Activated naive CD4-positive, alpha-beta T cell treated with anti-CD3 and anti-CD28 coated beads, Interleukin-2, amount 10 ng/mL, durations not matched to agents 7 days and 5 days (primary cell): ENCODE measurements around the gene CCNL2.
A peak's percentile ranks its signal among the peaks of the same experiment; 100 is the strongest.
"Not testable (repeated sequence)": the region's sequence is repeated elsewhere in the genome, so short reads cannot be mapped to it uniquely, and the experiment has no call there.

Source experiments
- CTCF ChIA-PET: fragments of 350-600 bp; sonication (Branson Sonifier 250); formaldehyde crosslinking; loops from one replicate; lab custom pipeline; 2021; ENCODE audit warnings: antibody characterized with exemption; lab: Charles Lee
- DNase-seq: peaks from one replicate; pipeline ENCODE4 v3.0.0-alpha.2; 2020
- H3K27ac Mint-ChIP-seq: one replicate; pipeline ENCODE4 v1.8.0; 2021; ENCODE audit warnings: mild to moderate bottlenecking, moderate library complexity, mixed read lengths
- H3K27me3 Mint-ChIP-seq: one replicate; pipeline ENCODE4 v1.8.0; 2021; ENCODE audit warnings: mild to moderate bottlenecking, mixed read lengths
- H3K36me3 Mint-ChIP-seq: one replicate; pipeline ENCODE4 v1.8.0; 2021; ENCODE audit warnings: mixed read lengths
- H3K4me1 Mint-ChIP-seq: one replicate; pipeline ENCODE4 v1.8.0; 2021; ENCODE audit warnings: mixed read lengths
- H3K4me3 Mint-ChIP-seq: one replicate; pipeline ENCODE4 v1.8.0; 2021; ENCODE audit warnings: mild to moderate bottlenecking, moderate library complexity, mixed read lengths
- H3K9me3 Mint-ChIP-seq: one replicate; pipeline ENCODE4 v1.8.0; 2021; ENCODE audit warnings: mixed read lengths

The CCNL2 gene

GRCh38 chr1:1419363-1419812, 20.3 kb upstream of the CCNL2 start:
- no peaks in the 10 kb centered on the region for H3K36me3 Mint-ChIP-seq
- H3K9me3 Mint-ChIP-seq: no peaks in the 10 kb centered on the region
- H3K27ac Mint-ChIP-seq: no peak overlapping the region
- CTCF ChIA-PET: interaction anchor here (1.4 kb wide), 1 partner anchor 12 kb away, joined by 3 read pairs; no protein-coding TSS in a partner anchor
- peaks cover 15% of the 10 kb centered on the region for H3K4me1 Mint-ChIP-seq
- no peak overlapping the region for H3K4me3 Mint-ChIP-seq
- DNase-seq: no peak
- peaks cover 52% of the 10 kb centered on the region for H3K27me3 Mint-ChIP-seq

GRCh38 chr1:1418464-1419362, 19.6 kb upstream of the CCNL2 start:
- CTCF ChIA-PET: interaction anchor here (1.4 kb wide), 1 partner anchor 12 kb away, joined by 3 read pairs; no protein-coding TSS in a partner anchor
- H3K9me3 Mint-ChIP-seq: no peaks in the 10 kb centered on the region
- DNase-seq: no peak
- no peaks in the 10 kb centered on the region for H3K36me3 Mint-ChIP-seq
- peaks cover 15% of the 10 kb centered on the region for H3K4me1 Mint-ChIP-seq
- peaks cover 48% of the 10 kb centered on the region for H3K27me3 Mint-ChIP-seq
- H3K4me3 Mint-ChIP-seq: no peak overlapping the region
- H3K27ac Mint-ChIP-seq: no peak overlapping the region

GRCh38 chr1:1417825-1418463, 18.8 kb upstream of the CCNL2 start:
- not testable (repeated sequence) for H3K4me3 Mint-ChIP-seq, H3K9me3 Mint-ChIP-seq, DNase-seq, H3K36me3 Mint-ChIP-seq, H3K27ac Mint-ChIP-seq
- Mint-ChIP-seq H3K27me3 (peaks cover 44% of the 10 kb centered on the region), H3K4me1 (peaks cover 14% of the 10 kb centered on the region)
- CTCF ChIA-PET: interaction anchor here (1.4 kb wide), 1 partner anchor 13 kb away, joined by 3 read pairs; no protein-coding TSS in a partner anchor

- H3K9me3 Mint-ChIP-seq, H3K27ac Mint-ChIP-seq, H3K4me3 Mint-ChIP-seq, DNase-seq, H3K36me3 Mint-ChIP-seq, H3K4me1 Mint-ChIP-seq, CTCF ChIA-PET: not testable (repeated sequence)
- H3K27me3 Mint-ChIP-seq: peaks cover 39% of the 10 kb centered on the region
Measured at GRCh38 chr1:1417396-1417795, 18.3 kb upstream of the CCNL2 start.

GRCh38 chr1:1415751-1416150, 16.6 kb upstream of the CCNL2 start:
- peaks cover 10% of the 10 kb centered on the region for H3K4me1 Mint-ChIP-seq
- H3K9me3 Mint-ChIP-seq: no peaks in the 10 kb centered on the region
- CTCF ChIA-PET: interaction anchor here (1.2 to 1.3 kb wide), 2 partner anchors 8 to 23 kb away, joined by 3 to 4 read pairs; partner anchors contain the start of gene MRPL20
- no peak overlapping the region for H3K27ac Mint-ChIP-seq
- peaks cover 22% of the 10 kb centered on the region for H3K27me3 Mint-ChIP-seq
- no peak overlapping the region for H3K4me3 Mint-ChIP-seq
- no peak for DNase-seq
- H3K36me3 Mint-ChIP-seq: no peaks in the 10 kb centered on the region

- H3K4me1 Mint-ChIP-seq: peaks cover 16% of the 10 kb centered on the region
- not testable (repeated sequence) for H3K9me3 Mint-ChIP-seq, H3K36me3 Mint-ChIP-seq, DNase-seq, H3K27ac Mint-ChIP-seq, H3K4me3 Mint-ChIP-seq, H3K27me3 Mint-ChIP-seq
- CTCF ChIA-PET: interaction anchor here (1.3 kb wide), 1 partner anchor 29 kb away, joined by 4 read pairs; no protein-coding TSS in a partner anchor
Measured at GRCh38 chr1:1412311-1412902, 13.3 kb upstream of the CCNL2 start.

GRCh38 chr1:1411626-1412025, 12.5 kb upstream of the CCNL2 start:
- no peak overlapping the region for H3K27ac Mint-ChIP-seq

GRCh38 chr1:1410238-1410637, 11.1 kb upstream of the CCNL2 start:
- H3K27me3 Mint-ChIP-seq, H3K9me3 Mint-ChIP-seq, DNase-seq, CTCF ChIA-PET, H3K27ac Mint-ChIP-seq: not testable (repeated sequence)
- Mint-ChIP-seq H3K4me1 (peaks cover 33% of the 10 kb centered on the region), H3K36me3 (peaks cover 18% of the 10 kb centered on the region), H3K4me3 (peak overlapping the region; percentile 12)

More at GRCh38 chr1:1411626-1412025, 12.5 kb upstream of the CCNL2 start:
- Mint-ChIP-seq H3K4me1 (peaks cover 19% of the 10 kb centered on the region), H3K36me3 (peaks cover 8% of the 10 kb centered on the region), H3K9me3 (no peaks in the 10 kb centered on the region), H3K27me3 (peaks cover 5% of the 10 kb centered on the region), H3K4me3 (no peak overlapping the region)
- CTCF ChIA-PET: no interaction called here
- no peak for DNase-seq

- H3K27me3 Mint-ChIP-seq: no peaks in the 10 kb centered on the region
- CTCF ChIA-PET: interaction anchor here (0.8 to 1.0 kb wide), 2 partner anchors 8 to 26 kb away, joined by 3 to 4 read pairs; no protein-coding TSS in a partner anchor
- DNase-seq: peak; percentile 51
- peaks cover 40% of the 10 kb centered on the region for H3K4me1 Mint-ChIP-seq
- H3K36me3 Mint-ChIP-seq: peaks cover 29% of the 10 kb centered on the region
- H3K4me3 Mint-ChIP-seq: peak overlapping the region; percentile 85
- peak overlapping the region; percentile 90 for H3K27ac Mint-ChIP-seq
- H3K9me3 Mint-ChIP-seq: no peaks in the 10 kb centered on the region
Measured at GRCh38 chr1:1407636-1408318, 8.6 kb upstream of the CCNL2 start.

GRCh38 chr1:1406821-1407635, 7.9 kb upstream of the CCNL2 start, which contains the start of gene MRPL20:
Gene MRPL20 (minus strand): TSS chr1:1407293. CDS start chr1:1407217, 76 bp downstream.
- peaks cover 34% of the 10 kb centered on the region for H3K36me3 Mint-ChIP-seq
- H3K27ac Mint-ChIP-seq: peak within 1 kb of the TSS; percentile 94
- DNase-seq: peak; percentile 98
- CTCF ChIA-PET: interaction anchor here (1.0 kb wide), 1 partner anchor 9 kb away, joined by 3 read pairs; no protein-coding TSS in a partner anchor
- no peaks in the 10 kb centered on the region for H3K27me3 Mint-ChIP-seq
- H3K4me3 Mint-ChIP-seq: peak within 1 kb of the TSS; percentile 85
- H3K4me1 Mint-ChIP-seq: peaks cover 45% of the 10 kb centered on the region
- no peaks in the 10 kb centered on the region for H3K9me3 Mint-ChIP-seq

- H3K9me3 Mint-ChIP-seq: no peaks in the 10 kb centered on the region
- peak overlapping the region; percentile 85 for H3K4me3 Mint-ChIP-seq
- peaks cover 41% of the 10 kb centered on the region for H3K36me3 Mint-ChIP-seq
- H3K4me1 Mint-ChIP-seq: peaks cover 52% of the 10 kb centered on the region
- DNase-seq: peak; percentile 36
- H3K27me3 Mint-ChIP-seq: no peaks in the 10 kb centered on the region
- peak overlapping the region; percentile 94 for H3K27ac Mint-ChIP-seq
- CTCF ChIA-PET: no interaction called here
Measured at GRCh38 chr1:1406101-1406820, 7.1 kb upstream of the CCNL2 start.

GRCh38 chr1:1403653-1404052, 4.5 kb upstream of the CCNL2 start:
- no peaks in the 10 kb centered on the region for H3K27me3 Mint-ChIP-seq
- peaks cover 44% of the 10 kb centered on the region for H3K36me3 Mint-ChIP-seq
- no peaks in the 10 kb centered on the region for H3K9me3 Mint-ChIP-seq
- H3K27ac Mint-ChIP-seq: peak overlapping the region; percentile 55
- CTCF ChIA-PET: no interaction called here
- H3K4me1 Mint-ChIP-seq: peaks cover 61% of the 10 kb centered on the region
- H3K4me3 Mint-ChIP-seq: peak overlapping the region; percentile 4
- DNase-seq: no peak
